A549 (cell line): Measurements from ENCODE around the gene RBM10. TPM values are rescaled to one million over a fixed set of nuclear protein-coding genes. Genes with fewer than 3 reads are reported as not detected.
"Not testable (repeated sequence)": the region's sequence is repeated elsewhere in the genome, so short reads cannot be mapped to it uniquely, and the experiment has no call there.

ENCODE experiments used
- ATAC-seq, 2 experiments: fragments of 200-7000 bp in 1 of 2; fragments of >200 bp in 1 of 2; cut with Nextera tagmentation in 1 of 2; cut with Tn5 transposase in 1 of 2; 3 replicates each; pipeline versions ENCODE4 v1.8.0 to v1.9.1; 2018 to 2020; ENCODE audit warnings: mild to moderate bottlenecking in 1 of 2, moderate library complexity in 1 of 2
- CTCF ChIA-PET: fragments of 300-600 bp; sonication (Branson Sonifier 250); formaldehyde crosslinking; extraction: SDS; loops from one replicate; lab custom pipeline; 2021; ENCODE audit warnings: antibody characterized with exemption, inconsistent platforms; lab: Yijun Ruan, JAX
- POLR2A ChIA-PET: fragments of 350-600 bp; formaldehyde crosslinking; extraction: SDS; loops from one replicate; lab custom pipeline; 2021; ENCODE audit warnings: antibody characterized with exemption, inconsistent platforms; lab: Yijun Ruan, JAX
- DNase-seq, 2 experiments: peaks; one replicate each; pipeline versions ENCODE4 v3.0.0 to v3.0.0-alpha.2; 2011 to 2016; ENCODE audit warnings: low read depth in 1 of 2, low spot score in 1 of 2
- FAIRE-seq: peaks from 2 replicates; lab custom pipeline; 2011; peaks lifted over from hg19 to GRCh38; lab: Jason Lieb, UNC
- H3K27ac ChIP-seq, 2 experiments: fragments of >200 bp; sonication (Bioruptor Twin); formaldehyde crosslinking; 3 replicates each; pipeline ENCODE4 v1.5.1; 2016 to 2017
- H3K4me1 ChIP-seq: fragments of >200 bp; sonication (Bioruptor Twin); formaldehyde crosslinking; 3 replicates; pipeline ENCODE4 v1.6.1; 2016
- H3K4me2 ChIP-seq: fragments of >200 bp; sonication (Bioruptor Twin); formaldehyde crosslinking; 3 replicates; pipeline ENCODE4 v1.6.1; 2016
- H3K4me3 ChIP-seq: fragments of >200 bp; sonication (Bioruptor Twin); formaldehyde crosslinking; 3 replicates; pipeline ENCODE4 v1.5.1; 2016
- H3K9me3 ChIP-seq: fragments of >200 bp; sonication (Bioruptor Twin); formaldehyde crosslinking; 3 replicates; pipeline ENCODE4 v1.6.1; 2016
- ATOH8 ChIP-seq: fragments of 250-450 bp; sonication (Bioruptor Pico); IDR thresholded peaks from 2 replicates; pipeline ENCODE4 v1.5.0; 2020; ENCODE audit warnings: low read depth, mild to moderate bottlenecking, moderate library complexity
- BHLHE40 ChIP-seq: IDR thresholded peaks from 2 replicates; pipeline ENCODE4 v1.6.1; 2012; ENCODE audit warnings: low read depth, low read length, inconsistent platforms
- CBX2 ChIP-seq: fragments of 200-600 bp; sonication (generic); IDR thresholded peaks from 2 replicates; pipeline ENCODE4 v1.6.1; 2016; ENCODE audit warnings: low read depth, mild to moderate bottlenecking, borderline replicate concordance
- CBX8 ChIP-seq: fragments of 200-600 bp; sonication (generic); IDR thresholded peaks from 2 replicates; pipeline ENCODE4 v1.6.1; 2016
- CHD2 ChIP-seq: fragments of 150-350 bp; IDR thresholded peaks from 2 replicates; pipeline ENCODE4 v1.6.1; 2014; ENCODE audit warnings: low read length; ENCODE audit not compliant: partially characterized antibody
- CTCF ChIP-seq: fragments of >200 bp; sonication (Bioruptor Twin); formaldehyde crosslinking; IDR thresholded peaks from 3 replicates; pipeline ENCODE4 v1.5.1; 2016
- E2F6 ChIP-seq: IDR thresholded peaks from 2 replicates; pipeline ENCODE4 v1.6.1; 2012; ENCODE audit warnings: low read depth, borderline replicate concordance
- EP300 ChIP-seq, 2 experiments: fragments of >200 bp; sonication (Bioruptor Twin); formaldehyde crosslinking; IDR thresholded peaks; 2 replicates in 1 of 2; 3 replicates in 1 of 2; pipeline ENCODE4 v1.6.1; 2016 to 2017
- ESRRA ChIP-seq: fragments of 150-350 bp; IDR thresholded peaks from 2 replicates; pipeline ENCODE4 v1.6.1; 2014; ENCODE audit warnings: mild to moderate bottlenecking, low read length, borderline replicate concordance
- FOSL2 ChIP-seq, 2 experiments: fragments of 450-650 bp in 1 of 2; fragments of >200 bp in 1 of 2; sonication (Bioruptor Twin) in 1 of 2; formaldehyde crosslinking; IDR thresholded peaks; 2 replicates each; pipeline versions ENCODE4 v1.5.0 to v1.6.1; 2016 to 2020; ENCODE audit warnings: mild to moderate bottlenecking in 1 of 2, moderate library complexity in 1 of 2
- GATA3 ChIP-seq: IDR thresholded peaks from 2 replicates; pipeline ENCODE4 v1.6.1; 2012; ENCODE audit warnings: borderline replicate concordance
- HDAC2 ChIP-seq: fragments of 200-600 bp; sonication (generic); IDR thresholded peaks from 2 replicates; pipeline ENCODE4 v1.6.1; 2016
- HEYL ChIP-seq: fragments of 250-450 bp; sonication (Bioruptor Pico); IDR thresholded peaks from 2 replicates; pipeline ENCODE4 v1.8.0; 2021; ENCODE audit warnings: mild to moderate bottlenecking, moderate library complexity
- HMGXB4 ChIP-seq: fragments of 250-450 bp; sonication (Bioruptor Pico); IDR thresholded peaks from 2 replicates; pipeline ENCODE4 v1.5.0; 2021; ENCODE audit warnings: mild to moderate bottlenecking, moderate library complexity, borderline replicate concordance
- HOXA7 ChIP-seq: fragments of 250-450 bp; sonication (Bioruptor Pico); IDR thresholded peaks from 2 replicates; pipeline ENCODE4 v1.5.0; 2020; ENCODE audit warnings: mild to moderate bottlenecking, moderate library complexity
- JUNB ChIP-seq: fragments of >200 bp; sonication (Bioruptor Twin); formaldehyde crosslinking; IDR thresholded peaks from 2 replicates; pipeline ENCODE4 v1.6.1; 2016
- KDM5A ChIP-seq: fragments of 200-600 bp; sonication (generic); IDR thresholded peaks from 2 replicates; pipeline ENCODE4 v1.6.1; 2016; ENCODE audit warnings: antibody characterized with exemption, mild to moderate bottlenecking
- MAFK ChIP-seq: fragments of 450-650 bp; IDR thresholded peaks from 2 replicates; pipeline ENCODE4 v1.6.1; 2014; ENCODE audit not compliant: partially characterized antibody
- MAZ ChIP-seq: fragments of 150-350 bp; IDR thresholded peaks from 2 replicates; pipeline ENCODE4 v1.6.1; 2014; ENCODE audit warnings: antibody characterized with exemption, low read depth, low read length, borderline replicate concordance
- MYC ChIP-seq: IDR thresholded peaks from 2 replicates; pipeline ENCODE4 v1.6.1; 2012; ENCODE audit warnings: mild to moderate bottlenecking, inconsistent platforms, low read length, improper control_type of control experiment, borderline replicate concordance
- NR3C1 ChIP-seq: fragments of >200 bp; sonication (Bioruptor Twin); formaldehyde crosslinking; IDR thresholded peaks from 3 replicates; pipeline ENCODE4 v1.6.1; 2017
- PBX3 ChIP-seq: IDR thresholded peaks from 2 replicates; pipeline ENCODE4 v1.6.1; 2012
- PHF8 ChIP-seq: fragments of 200-600 bp; sonication (generic); IDR thresholded peaks from 2 replicates; pipeline ENCODE4 v1.6.1; 2016; ENCODE audit warnings: low read depth, mild to moderate bottlenecking, antibody characterized with exemption, moderate library complexity, borderline replicate concordance
- POLR2A ChIP-seq: IDR thresholded peaks from 2 replicates; pipeline ENCODE4 v1.6.1; 2012; ENCODE audit warnings: mild to moderate bottlenecking, low read length
- POLR2AphosphoS2 ChIP-seq: conservative IDR thresholded peaks from 2 replicates; pipeline ENCODE4 v1.6.1; 2012; ENCODE audit warnings: low read length, improper control_type of control experiment, inconsistent platforms
- RARB ChIP-seq: fragments of 250-450 bp; sonication (Bioruptor Pico); IDR thresholded peaks from 2 replicates; pipeline ENCODE4 v1.8.0; 2021; ENCODE audit warnings: mild to moderate bottlenecking, moderate library complexity
- RCOR1 ChIP-seq: fragments of 150-350 bp; IDR thresholded peaks from 2 replicates; pipeline ENCODE4 v1.6.1; 2014; ENCODE audit warnings: antibody characterized with exemption, low read length, low read depth
- RFX5 ChIP-seq: fragments of 450-650 bp; IDR thresholded peaks from 2 replicates; pipeline ENCODE4 v1.7.1; 2014; ENCODE audit warnings: antibody characterized with exemption, mild to moderate bottlenecking, moderate library complexity
- RNF2 ChIP-seq: fragments of 200-600 bp; sonication (generic); IDR thresholded peaks from 2 replicates; pipeline ENCODE4 v1.6.1; 2016; ENCODE audit warnings: low read depth, mild to moderate bottlenecking, antibody characterized with exemption, moderate library complexity, borderline replicate concordance
- SREBF2 ChIP-seq: fragments of 450-650 bp; IDR thresholded peaks from 2 replicates; pipeline ENCODE4 v1.6.1; 2014; ENCODE audit warnings: mild to moderate bottlenecking, moderate library complexity
- TFCP2L1 ChIP-seq: fragments of 250-450 bp; sonication (Bioruptor Pico); IDR thresholded peaks from 2 replicates; pipeline ENCODE4 v1.5.0; 2021; ENCODE audit warnings: mild to moderate bottlenecking
- ZC3H11A ChIP-seq: fragments of 450-650 bp; IDR thresholded peaks from 2 replicates; pipeline ENCODE4 v1.6.1; 2014; ENCODE audit warnings: antibody characterized with exemption, mild to moderate bottlenecking
- ZNF302 ChIP-seq: fragments of 250-450 bp; sonication (Bioruptor Pico); IDR thresholded peaks from 2 replicates; pipeline ENCODE4 v1.9.0; 2021; ENCODE audit warnings: inconsistent platforms, mild to moderate bottlenecking, moderate library complexity
- WGBS: methylation state at CpG from one replicate; pipeline ENCODE4 v1.1.6; 2017; ENCODE audit errors: missing lambda C conversion rate; 5-methylcytosine and 5-hydroxymethylcytosine counted together
- polyA plus RNA-seq, 4 experiments: library from polyadenylated mRNA; depleted of rRNA in 3 of 4; stranded (reverse); fragments of >200 nt; fragmentation: RNase III in 1 of 4; extraction: RNeasy Plus Mini Kit Qiagen cat#74134 plus additional on column Dnase treatment in 1 of 4; gene quantifications; 2 replicates in 3 of 4; 3 replicates in 1 of 4; pipeline ENCODE4 v1.2.3, GENCODE V29; 2011 to 2017

The RBM10 gene
- polyA plus RNA-seq, 2 of the 4 experiments (the other 2 are of a cell fraction), result 21.1 to 29.8 TPM

GRCh38 chrX:47124466-47124865 lies 20.6 kb upstream of the RBM10 start:
- FAIRE-seq, result not testable (repeated sequence)

GRCh38 chrX:47129157-47129898 lies 15.7 kb upstream of the RBM10 start:
- CTCF ChIA-PET, result interaction anchor here (0.6 kb wide), 1 partner anchor 347 kb away, joined by 4 read pairs; no protein-coding TSS in a partner anchor
- TF ChIP-seq ESRRA (no peak), ZNF302 (CRISPR knock-in tag) (no peak), KDM5A (no peak), CBX8 (no peak), ZC3H11A (no peak), PHF8 (no peak), HDAC2 (no peak), BHLHE40 (no peak), MAZ (no peak), GATA3 (no peak), HEYL (CRISPR knock-in tag) (no peak), MYC (no peak), POLR2A (peak; percentile 72), POLR2AphosphoS2 (no peak), JUNB (no peak), RARB (CRISPR knock-in tag) (no peak), TFCP2L1 (CRISPR knock-in tag) (no peak), MAFK (no peak), ATOH8 (CRISPR knock-in tag) (no peak), CHD2 (peak; percentile 62), RNF2 (no peak), NR3C1 (no peak), CBX2 (no peak), E2F6 (0 out of 2 replicates have a peak, but pooled peaks have one; percentile 27), RCOR1 (no peak), PBX3 (peak; percentile 99), HMGXB4 (no peak), SREBF2 (no peak), RFX5 (no peak), EP300 (IDR thresholded peaks at IDR 0.05) (no peak), FOSL2 (IDR thresholded peaks at IDR 0.05) (no peak), FOSL2 (CRISPR knock-in tag; IDR thresholded peaks at IDR 0.05) (no peak), HOXA7 (CRISPR knock-in tag) (no peak), CTCF (no peak)

More at GRCh38 chrX:47124466-47124865, 20.6 kb upstream of the RBM10 start:
- DNase-seq, H3K9me3 ChIP-seq, H3K27ac ChIP-seq, H3K4me1 ChIP-seq, H3K4me2 ChIP-seq, POLR2A ChIA-PET, H3K4me3 ChIP-seq, ATAC-seq: not testable (repeated sequence)
- WGBS, result 91% methylated on average over 2 of the region's 3 CpGs
- CTCF ChIA-PET, result interaction anchor here (0.6 kb wide), 1 partner anchor 286 kb away, joined by 4 read pairs; no protein-coding TSS in a partner anchor

More at GRCh38 chrX:47129157-47129898, 15.7 kb upstream of the RBM10 start:
- Histone ChIP-seq H3K4me2 (peak overlapping the region; percentile 88), H3K27ac (peak overlapping the region; percentile 67 to 84), H3K9me3 (no peaks in the 10 kb centered on the region), H3K4me1 (no peaks in the 10 kb centered on the region), H3K4me3 (peak overlapping the region; percentile 56)
- ATAC-seq (peak; percentile 99), DNase-seq (peak; percentile 93 to 97), FAIRE-seq (peak; percentile 99)
- under 1% methylated on average over 23 of the region's 31 CpGs for WGBS
- POLR2A ChIA-PET, result interaction anchor here (0.6 to 2.2 kb wide), 5 partner anchors 10 to 546 kb away, joined by 3 to 17 read pairs (median 3); partner anchors contain the start of genes NDUFB11 and RBM10
